Thyroid gland (tissue), 4 donors: Measurements from ENCODE around the gene ELF5.

ENCODE experiments used
- CTCF ChIP-seq, 6 experiments: fragments of 200-600 bp in 3 of 6; fragments of 450-650 bp in 3 of 6; sonication (generic) in 3 of 6; IDR thresholded peaks; one replicate each; pipeline ENCODE4 v1.5.1; 2016 to 2019; ENCODE audit warnings: antibody characterized with exemption in 6 of 6, mild to moderate bottlenecking in 2 of 6, inconsistent platforms in 1 of 6, moderate library complexity in 1 of 6
- POLR2A ChIP-seq, 2 donors: fragments of 450-650 bp; IDR thresholded peaks; one replicate each; pipeline ENCODE4 v1.6.1; 2017; ENCODE audit warnings: antibody characterized with exemption in 2 of 2, mild to moderate bottlenecking in 2 of 2, moderate library complexity in 1 of 2

GRCh38 chr11:34505874-34506273, 7.7 kb downstream of the ELF5 start:
- TF ChIP-seq POLR2A (IDR thresholded peaks at IDR 0.05) (no peak), CTCF (IDR thresholded peaks at IDR 0.05) (no peak)
